Left ventricle myocardium inferior (tissue), 1 donor: ENCODE measurements around the gene PTK7. TPM values are rescaled to one million over a fixed set of nuclear protein-coding genes. Genes with fewer than 3 reads are reported as not detected.

ENCODE experiments used
- DNase-seq: peaks from one replicate; pipeline ENCODE4 v3.0.0-alpha.2; 2020
- H3K27ac ChIP-seq: fragments of 200-600 bp; replicated peaks from 2 replicates; pipeline ENCODE4 v1.8.0; 2021
- H3K27me3 ChIP-seq: fragments of 200-600 bp; 2 replicates; pipeline ENCODE4 v1.8.0; 2021; ENCODE audit warnings: low read depth
- H3K36me3 ChIP-seq: fragments of 200-600 bp; 2 replicates; pipeline ENCODE4 v1.8.0; 2021
- H3K4me1 ChIP-seq: fragments of 200-600 bp; 2 replicates; pipeline ENCODE4 v1.8.0; 2021
- H3K4me3 ChIP-seq: fragments of 200-600 bp; 2 replicates; pipeline ENCODE4 v1.8.0; 2021; ENCODE audit warnings: mild to moderate bottlenecking, moderate library complexity
- H3K9me3 ChIP-seq: fragments of 200-600 bp; replicated peaks from 2 replicates; pipeline ENCODE4 v1.8.0; 2021
- intact Hi-C: fragments of 100-400 bp; cut with micrococcal nuclease; formaldehyde crosslinking; loops from one replicate; pipeline ENCODE4 v1.11.0; 2022
- total RNA-seq: library from RNA; stranded (reverse); fragmentation: NEBNext Ultra II Directional; extraction: Animal tissue kit (Norgen Biotek cat#: 25700); gene quantifications from one replicate; pipeline ENCODE4 v1.2.1, GENCODE V29; 2021
- TF ChIP-seq, protein P1 (sequence below): fragments of 200-600 bp; IDR thresholded peaks from 2 replicates; pipeline ENCODE4 v1.8.0; 2021; ENCODE audit warnings: antibody characterized with exemption, mild to moderate bottlenecking, borderline replicate concordance
- donor health status: DM: no; HTN: yes; CAD: no; lungs with severe emphysema.

PTK7 gene
- total RNA-seq, 1 donor from 2014 or later: 2.6 TPM

GRCh38 chr6:43050981-43051380 is 25.1 kb upstream of the PTK7 start:
- Histone ChIP-seq H3K36me3 (peaks cover 53% of the 10 kb centered on the region), H3K9me3 (no peaks in the 10 kb centered on the region), H3K4me3 (no peak overlapping the region), H3K27me3 (no peaks in the 10 kb centered on the region), H3K4me1 (peaks cover 19% of the 10 kb centered on the region), H3K27ac (no peak overlapping the region)
- no peak for DNase-seq
- intact Hi-C loops: no loop called here
- TF ChIP-seq, protein P1, sequence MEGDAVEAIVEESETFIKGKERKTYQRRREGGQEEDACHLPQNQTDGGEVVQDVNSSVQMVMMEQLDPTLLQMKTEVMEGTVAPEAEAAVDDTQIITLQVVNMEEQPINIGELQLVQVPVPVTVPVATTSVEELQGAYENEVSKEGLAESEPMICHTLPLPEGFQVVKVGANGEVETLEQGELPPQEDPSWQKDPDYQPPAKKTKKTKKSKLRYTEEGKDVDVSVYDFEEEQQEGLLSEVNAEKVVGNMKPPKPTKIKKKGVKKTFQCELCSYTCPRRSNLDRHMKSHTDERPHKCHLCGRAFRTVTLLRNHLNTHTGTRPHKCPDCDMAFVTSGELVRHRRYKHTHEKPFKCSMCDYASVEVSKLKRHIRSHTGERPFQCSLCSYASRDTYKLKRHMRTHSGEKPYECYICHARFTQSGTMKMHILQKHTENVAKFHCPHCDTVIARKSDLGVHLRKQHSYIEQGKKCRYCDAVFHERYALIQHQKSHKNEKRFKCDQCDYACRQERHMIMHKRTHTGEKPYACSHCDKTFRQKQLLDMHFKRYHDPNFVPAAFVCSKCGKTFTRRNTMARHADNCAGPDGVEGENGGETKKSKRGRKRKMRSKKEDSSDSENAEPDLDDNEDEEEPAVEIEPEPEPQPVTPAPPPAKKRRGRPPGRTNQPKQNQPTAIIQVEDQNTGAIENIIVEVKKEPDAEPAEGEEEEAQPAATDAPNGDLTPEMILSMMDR: no peak

GRCh38 chr6:43052225-43052841 is 23.8 kb upstream of the PTK7 start:
- Histone ChIP-seq H3K9me3 (no peaks in the 10 kb centered on the region), H3K36me3 (peaks cover 53% of the 10 kb centered on the region), H3K27ac (peak overlapping the region; percentile 98), H3K4me3 (no peak overlapping the region), H3K4me1 (peaks cover 19% of the 10 kb centered on the region), H3K27me3 (no peaks in the 10 kb centered on the region)
- TF ChIP-seq, protein P1: no peak
- intact Hi-C loops: no loop called here
- DNase-seq: no peak

GRCh38 chr6:43052842-43053544 is 23.1 kb upstream of the PTK7 start:
- Histone ChIP-seq H3K4me3 (peak overlapping the region; percentile 90), H3K27ac (peak overlapping the region; percentile 98), H3K27me3 (no peaks in the 10 kb centered on the region), H3K9me3 (no peaks in the 10 kb centered on the region), H3K36me3 (peaks cover 52% of the 10 kb centered on the region), H3K4me1 (peaks cover 24% of the 10 kb centered on the region)
- TF ChIP-seq, protein P1: no peak
- no peak for DNase-seq
- intact Hi-C loops: no loop called here

- intact Hi-C loops: no loop called here
- peak; percentile 93 for DNase-seq
- peak within 1 kb of the TSS; percentile 98 for H3K27ac ChIP-seq
- no peaks in the 10 kb centered on the region for H3K9me3 ChIP-seq
- H3K4me3 ChIP-seq: peak within 1 kb of the TSS; percentile 90
- peaks cover 45% of the 10 kb centered on the region for H3K36me3 ChIP-seq
- TF ChIP-seq, protein P1: no peak
- peaks cover 31% of the 10 kb centered on the region for H3K4me1 ChIP-seq
- H3K27me3 ChIP-seq: no peaks in the 10 kb centered on the region
These were observed 22.4 kb upstream of the PTK7 start, which contains the start of gene CUL7 for GRCh38 chr6:43053545-43054205. Gene CUL7, minus strand, starts transcription at chr6:43053851. Its CDS starts 1,063 bp downstream, at chr6:43052788.

- no peaks in the 10 kb centered on the region for H3K9me3 ChIP-seq
- peaks cover 36% of the 10 kb centered on the region for H3K4me1 ChIP-seq
- H3K27me3 ChIP-seq: no peaks in the 10 kb centered on the region
- intact Hi-C loops: no loop called here
- H3K27ac ChIP-seq: peak overlapping the region; percentile 98
- no peak for DNase-seq
- H3K4me3 ChIP-seq: peak overlapping the region; percentile 90
- TF ChIP-seq, protein P1: no peak
- peaks cover 39% of the 10 kb centered on the region for H3K36me3 ChIP-seq
These were observed 21.7 kb upstream of the PTK7 start for GRCh38 chr6:43054206-43054943.
